Stomach smooth muscle (tissue), 2 donors: Measurements from ENCODE around the gene NFATC1.

Source experiments
- H3K27ac ChIP-seq: one replicate; pipeline ENCODE4 v1.7.0; 2013; ENCODE audit warnings: mild to moderate bottlenecking, low read length, inconsistent platforms
- H3K27me3 ChIP-seq, 2 donors: one replicate each; pipeline ENCODE4 v1.7.0; 2013; ENCODE audit warnings: low read length in 2 of 2; ENCODE audit not compliant: insufficient read depth in 2 of 2, control insufficient read depth in 1 of 2
- H3K36me3 ChIP-seq, 2 donors: one replicate each; pipeline ENCODE4 v1.7.0; 2013; ENCODE audit warnings: low read length in 2 of 2; ENCODE audit not compliant: control insufficient read depth in 2 of 2, insufficient read depth in 2 of 2
- H3K4me1 ChIP-seq: one replicate; pipeline ENCODE4 v1.7.0; 2013; ENCODE audit warnings: low read length; ENCODE audit not compliant: control insufficient read depth, insufficient read depth
- H3K4me3 ChIP-seq, 2 donors: one replicate each; pipeline ENCODE4 v1.7.0; 2013; ENCODE audit warnings: low read length in 2 of 2
- H3K9ac ChIP-seq, 2 donors: one replicate each; pipeline ENCODE4 v1.7.0; 2013; ENCODE audit warnings: low read length in 2 of 2, mild to moderate bottlenecking in 1 of 2
- H3K9me3 ChIP-seq, 2 donors: one replicate each; pipeline ENCODE4 v1.7.0; 2013; ENCODE audit warnings: low read length in 2 of 2; ENCODE audit not compliant: control insufficient read depth in 2 of 2
- donor health status: healthy.
- donor health status: Pancreatic carcinoma.

NFATC1 gene

DNA sequence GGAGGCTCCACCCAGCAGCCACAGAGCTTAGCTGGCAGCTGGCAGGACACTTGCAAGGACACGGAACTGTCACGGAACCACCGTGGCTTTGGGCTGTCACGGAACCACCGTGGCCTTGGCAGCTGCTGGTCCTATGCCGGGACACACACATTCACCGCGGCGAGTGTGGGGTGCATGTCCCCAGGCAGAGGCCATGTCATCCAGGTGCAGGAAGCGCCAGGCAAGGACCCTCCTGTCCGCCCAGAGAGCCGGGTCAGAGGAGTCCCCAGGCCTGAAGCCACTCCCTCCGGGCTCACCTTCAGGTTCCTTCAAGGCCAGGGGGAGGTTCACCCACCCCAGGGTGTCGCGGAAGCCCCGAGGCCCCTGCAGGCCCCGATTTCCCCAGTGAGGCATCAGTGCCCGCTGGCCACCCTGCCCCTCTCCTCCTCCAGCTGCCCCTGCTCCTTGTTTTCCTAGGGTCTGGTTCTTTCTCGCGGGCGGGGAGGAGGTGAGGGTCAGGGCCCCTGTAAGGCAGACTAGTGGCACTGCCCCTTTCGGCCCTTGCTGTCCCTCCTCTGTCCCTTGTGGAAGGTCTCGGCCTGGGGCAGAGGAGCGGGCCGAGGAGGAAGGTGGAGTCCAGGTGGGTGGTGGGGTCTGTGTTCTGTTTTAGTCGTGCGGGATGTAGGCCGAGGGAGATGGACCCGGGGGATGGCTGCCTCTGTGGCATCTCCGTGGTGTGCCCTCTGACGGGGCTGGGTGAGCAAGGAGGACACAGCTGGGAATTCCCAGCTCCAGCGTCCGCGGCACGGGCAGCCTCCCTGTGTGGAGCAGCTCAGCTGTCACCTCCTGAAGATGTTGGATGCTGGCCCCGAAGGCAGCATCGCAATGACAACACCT is 60.6 kb downstream of the NFATC1 start:
- H3K4me1 ChIP-seq = peaks cover 14% of the 10 kb centered on the region
- H3K9me3 ChIP-seq = no peaks in the 10 kb centered on the region
- no peak overlapping the region for H3K27ac ChIP-seq
- H3K27me3 ChIP-seq = no peaks in the 10 kb centered on the region
- H3K36me3 ChIP-seq = peaks cover 2 to 15% of the 10 kb centered on the region in 2 donors
- no peak overlapping the region for H3K9ac ChIP-seq
- no peak overlapping the region for H3K4me3 ChIP-seq

DNA sequence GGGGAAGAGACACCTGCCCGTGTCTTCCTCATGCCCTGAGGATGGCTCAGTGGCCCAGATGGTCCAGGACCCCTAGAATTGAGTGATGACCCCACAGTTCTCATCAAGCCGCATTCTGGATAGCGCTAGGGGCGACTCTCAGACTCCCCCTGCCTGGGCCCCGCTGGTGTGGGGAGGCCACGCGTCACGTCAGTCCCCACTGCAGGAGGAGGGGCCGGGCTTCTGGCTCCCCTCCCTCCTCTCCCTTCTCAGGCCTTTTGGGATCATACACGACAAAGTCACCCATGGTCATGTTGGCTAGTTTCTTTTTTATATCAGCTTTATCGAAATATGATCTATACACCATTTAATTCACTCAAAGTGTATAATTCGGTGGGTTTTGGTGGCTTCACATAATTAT is 61.5 kb downstream of the NFATC1 start:
- H3K4me1 ChIP-seq = peaks cover 14% of the 10 kb centered on the region
- no peak overlapping the region for H3K27ac ChIP-seq
- no peak overlapping the region for H3K9ac ChIP-seq
- H3K27me3 ChIP-seq = no peaks in the 10 kb centered on the region
- H3K36me3 ChIP-seq = peaks cover 8 to 15% of the 10 kb centered on the region in 2 donors
- no peak overlapping the region for H3K4me3 ChIP-seq
- H3K9me3 ChIP-seq = no peaks in the 10 kb centered on the region

DNA sequence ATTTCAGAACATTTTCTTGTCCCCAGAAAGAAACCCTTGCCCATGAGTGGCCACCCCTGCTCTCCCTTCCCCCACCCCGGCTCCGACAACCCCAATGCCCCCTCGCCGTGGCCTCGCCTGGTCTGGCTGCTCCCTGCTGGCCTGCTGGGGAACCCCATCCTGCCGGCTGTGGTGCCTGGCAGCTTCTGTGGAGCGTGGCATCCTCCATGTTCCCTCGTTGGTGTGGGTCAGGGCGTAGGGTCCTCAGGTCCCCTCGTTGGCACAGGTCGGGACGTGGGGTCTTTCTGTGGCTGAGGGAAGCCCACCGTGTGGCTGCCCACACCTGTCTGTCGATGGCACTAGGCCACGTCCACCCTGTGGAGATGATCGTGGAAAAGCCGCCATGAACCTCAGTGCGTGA is 61.9 kb downstream of the NFATC1 start:
- Histone ChIP-seq H3K27me3 (no peaks in the 10 kb centered on the region), H3K4me3 (no peak overlapping the region), H3K27ac (no peak overlapping the region), H3K9ac (no peak overlapping the region), H3K4me1 (peaks cover 14% of the 10 kb centered on the region), H3K36me3 (peaks cover 8 to 16% of the 10 kb centered on the region in 2 donors), H3K9me3 (no peaks in the 10 kb centered on the region)

DNA sequence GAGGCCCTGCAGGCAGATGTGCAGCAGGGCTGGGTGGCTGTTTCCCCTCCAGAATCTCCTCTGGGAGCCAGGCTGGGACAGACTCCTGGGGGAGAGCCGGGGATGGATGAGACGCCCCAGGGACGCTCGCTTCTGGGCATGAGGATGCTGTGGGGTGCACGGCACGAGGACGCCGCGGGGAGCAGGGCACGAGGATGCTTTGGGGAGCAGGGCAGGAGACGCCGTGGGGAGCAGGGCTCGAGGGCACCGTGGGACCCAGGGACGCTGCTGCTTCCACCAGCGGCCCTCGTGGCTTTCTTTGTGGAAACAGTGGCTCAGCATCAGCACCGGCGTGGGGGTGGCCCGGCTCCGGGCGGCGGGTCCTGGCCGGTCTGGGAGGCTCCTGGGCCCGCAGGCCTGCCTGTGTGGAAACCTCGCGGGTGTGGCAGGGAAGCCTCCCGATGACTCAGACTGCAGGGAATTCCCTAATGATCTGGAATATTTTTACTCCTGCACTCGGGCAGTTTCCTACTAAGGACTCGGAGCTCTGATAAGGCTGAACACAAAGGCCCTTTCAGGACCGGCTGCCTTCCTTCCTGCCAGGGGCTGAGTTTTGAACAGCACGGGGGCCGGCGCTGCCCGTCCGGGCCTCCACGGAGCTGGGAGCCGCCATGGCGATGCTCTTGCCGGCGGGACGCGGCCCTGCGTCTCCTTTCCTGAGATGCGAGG is 62.6 kb downstream of the NFATC1 start:
- peak overlapping the region in 1 of 2 donors; percentile 44 for H3K4me3 ChIP-seq
- H3K4me1 ChIP-seq = peaks cover 14% of the 10 kb centered on the region
- H3K27me3 ChIP-seq = no peaks in the 10 kb centered on the region
- no peak overlapping the region for H3K27ac ChIP-seq
- H3K9ac ChIP-seq = peak overlapping the region in 1 of 2 donors; percentile 33
- H3K36me3 ChIP-seq = peaks cover 8 to 14% of the 10 kb centered on the region in 2 donors
- no peaks in the 10 kb centered on the region for H3K9me3 ChIP-seq

DNA sequence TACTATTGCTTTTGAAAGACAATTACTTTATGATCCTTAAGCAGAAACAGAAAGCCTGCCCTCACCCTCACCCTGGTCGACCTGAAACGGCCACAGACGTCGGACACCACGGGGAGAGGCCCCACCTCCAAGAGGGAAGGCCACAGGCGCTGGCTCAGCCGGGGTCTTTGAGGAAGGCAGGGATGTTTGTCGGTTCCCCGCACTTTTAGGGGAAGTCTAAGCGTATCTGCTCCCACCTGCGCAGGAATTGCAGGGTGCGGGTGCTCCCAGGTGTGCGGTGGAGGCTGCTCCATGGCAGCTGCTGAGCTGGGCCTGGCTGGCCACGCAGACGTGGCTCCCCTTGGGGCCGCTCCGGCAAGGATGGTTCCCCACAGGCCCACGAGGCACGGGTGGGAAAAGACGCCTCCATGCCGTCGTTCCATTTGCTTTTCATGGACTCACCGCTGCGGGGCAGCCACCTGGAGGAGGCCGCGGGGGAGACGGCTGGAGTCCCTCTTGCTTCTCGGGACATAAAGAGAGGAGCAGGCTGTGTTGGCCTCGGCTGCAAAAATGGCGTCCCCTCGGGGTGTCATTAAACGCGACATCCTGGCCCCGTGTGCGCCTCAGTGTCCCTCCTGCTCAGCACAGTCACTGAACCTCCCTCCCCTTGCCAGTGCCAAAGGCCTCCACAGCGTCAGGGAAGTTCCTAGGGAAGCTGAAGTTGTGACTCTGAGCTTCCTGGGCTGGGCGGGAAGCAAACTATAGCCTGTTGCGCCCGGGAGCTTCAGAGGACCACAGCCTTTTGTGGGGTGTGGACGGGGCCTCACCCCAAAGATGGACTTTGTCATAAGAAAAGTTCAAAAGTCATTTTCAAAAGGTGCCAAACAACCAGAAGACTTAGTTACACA is 63.4 kb downstream of the NFATC1 start:
- Histone ChIP-seq H3K27me3 (no peaks in the 10 kb centered on the region), H3K9me3 (no peaks in the 10 kb centered on the region), H3K9ac (no peak overlapping the region), H3K36me3 (peaks cover 8 to 11% of the 10 kb centered on the region in 2 donors), H3K27ac (no peak overlapping the region), H3K4me1 (peaks cover 14% of the 10 kb centered on the region), H3K4me3 (peak overlapping the region in 1 of 2 donors; percentile 44)

DNA sequence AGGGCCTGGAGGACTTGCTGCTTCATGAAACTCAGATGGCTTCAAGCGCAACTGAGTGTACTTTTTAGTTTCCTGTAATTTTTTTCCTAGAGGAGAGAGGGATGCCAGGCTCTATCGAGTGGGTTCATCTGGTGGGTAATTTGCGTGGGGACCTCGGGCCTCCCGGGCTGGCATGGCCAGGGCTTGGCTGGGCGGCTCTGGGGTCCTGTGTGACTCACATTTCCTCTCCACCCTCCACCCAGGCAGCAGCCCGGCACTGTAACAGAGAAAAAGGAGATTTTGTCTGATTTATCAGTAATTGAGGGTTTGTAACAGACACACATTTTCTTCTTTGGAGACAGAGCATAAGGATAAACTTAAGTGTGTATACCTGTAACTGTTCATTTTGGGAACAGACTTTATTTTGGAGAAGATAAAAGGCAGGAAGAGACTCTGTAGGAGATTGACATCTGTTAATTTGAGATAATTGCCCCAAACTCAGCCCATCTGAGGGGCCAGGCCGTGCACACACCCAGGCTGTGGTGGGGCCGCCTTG is 64.3 kb downstream of the NFATC1 start:
- Histone ChIP-seq H3K9me3 (no peaks in the 10 kb centered on the region), H3K36me3 (peaks cover 8 to 11% of the 10 kb centered on the region in 2 donors), H3K4me3 (no peak overlapping the region), H3K4me1 (peaks cover 14% of the 10 kb centered on the region), H3K27ac (no peak overlapping the region), H3K27me3 (no peaks in the 10 kb centered on the region), H3K9ac (no peak overlapping the region)

DNA sequence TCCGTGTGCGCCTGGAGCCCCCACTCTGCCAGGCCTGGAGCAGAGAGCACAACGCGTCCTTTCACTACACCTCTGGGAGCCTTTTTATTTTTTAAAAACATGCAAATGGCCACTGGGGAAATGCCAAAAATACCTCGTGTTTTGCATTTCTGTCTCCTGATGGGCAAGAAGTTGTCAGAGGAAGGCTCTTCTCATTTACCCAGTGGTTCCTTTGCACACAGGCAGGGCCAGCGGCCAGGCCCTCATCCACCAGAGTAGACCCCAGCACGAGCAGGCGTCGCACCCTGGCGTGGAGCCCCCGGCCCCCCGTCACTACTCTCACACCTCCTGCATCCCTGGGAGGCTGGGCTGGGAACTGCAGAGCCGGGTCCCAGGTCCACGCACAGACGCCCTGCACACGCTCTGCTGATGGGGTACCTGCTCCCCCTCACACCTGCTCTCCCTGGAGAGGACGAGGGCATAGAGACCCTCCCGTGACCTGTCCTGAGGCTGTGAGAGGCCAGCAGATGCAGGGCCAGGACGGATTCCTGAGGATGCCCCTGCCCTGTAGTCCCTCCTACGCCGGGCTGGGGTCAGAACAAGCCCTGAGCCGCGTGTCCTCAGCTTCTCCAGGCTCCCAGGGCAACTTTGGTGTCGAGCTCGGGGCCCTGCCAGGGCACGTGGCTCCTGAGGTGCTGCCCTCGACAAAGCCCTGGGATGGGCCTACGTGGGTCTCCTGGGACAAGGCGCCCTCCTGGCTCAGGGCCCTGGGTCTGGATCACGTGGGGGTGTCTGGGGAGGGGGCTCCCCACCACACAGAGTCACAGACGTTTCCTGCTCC is 65.0 kb downstream of the NFATC1 start:
- Histone ChIP-seq H3K27ac (no peak overlapping the region), H3K36me3 (peaks cover 8 to 11% of the 10 kb centered on the region in 2 donors)

DNA sequence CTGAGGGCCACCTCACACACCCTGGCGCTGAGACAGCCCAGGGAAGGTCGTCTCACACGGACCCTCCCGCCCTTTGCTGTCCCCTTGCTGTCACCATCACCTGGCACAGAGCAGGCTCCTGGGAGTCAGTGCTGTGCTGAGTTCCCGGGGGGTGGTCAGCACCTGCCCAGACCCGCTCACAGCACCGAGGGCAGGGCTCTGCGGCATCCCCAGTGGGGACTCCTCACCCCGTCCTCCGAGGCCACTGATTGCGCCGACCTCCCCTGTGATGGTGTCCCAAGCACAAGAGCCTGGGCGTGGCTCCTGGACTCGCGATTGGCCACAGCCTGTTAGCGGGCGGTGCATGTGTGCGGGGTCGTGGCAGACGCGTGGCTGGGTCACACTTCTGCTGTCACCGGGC is 65.9 kb downstream of the NFATC1 start:
- no peak overlapping the region for H3K4me3 ChIP-seq
- peaks cover 8 to 9% of the 10 kb centered on the region in 2 donors for H3K36me3 ChIP-seq
- no peaks in the 10 kb centered on the region for H3K27me3 ChIP-seq
- H3K9me3 ChIP-seq = no peaks in the 10 kb centered on the region
- no peak overlapping the region for H3K9ac ChIP-seq
- no peak overlapping the region for H3K27ac ChIP-seq
- peaks cover 17% of the 10 kb centered on the region for H3K4me1 ChIP-seq

More for the DNA sequence above, 65.0 kb downstream of the NFATC1 start:
- Histone ChIP-seq H3K4me1 (peaks cover 17% of the 10 kb centered on the region), H3K27me3 (no peaks in the 10 kb centered on the region), H3K9me3 (no peaks in the 10 kb centered on the region), H3K4me3 (no peak overlapping the region), H3K9ac (no peak overlapping the region)

DNA sequence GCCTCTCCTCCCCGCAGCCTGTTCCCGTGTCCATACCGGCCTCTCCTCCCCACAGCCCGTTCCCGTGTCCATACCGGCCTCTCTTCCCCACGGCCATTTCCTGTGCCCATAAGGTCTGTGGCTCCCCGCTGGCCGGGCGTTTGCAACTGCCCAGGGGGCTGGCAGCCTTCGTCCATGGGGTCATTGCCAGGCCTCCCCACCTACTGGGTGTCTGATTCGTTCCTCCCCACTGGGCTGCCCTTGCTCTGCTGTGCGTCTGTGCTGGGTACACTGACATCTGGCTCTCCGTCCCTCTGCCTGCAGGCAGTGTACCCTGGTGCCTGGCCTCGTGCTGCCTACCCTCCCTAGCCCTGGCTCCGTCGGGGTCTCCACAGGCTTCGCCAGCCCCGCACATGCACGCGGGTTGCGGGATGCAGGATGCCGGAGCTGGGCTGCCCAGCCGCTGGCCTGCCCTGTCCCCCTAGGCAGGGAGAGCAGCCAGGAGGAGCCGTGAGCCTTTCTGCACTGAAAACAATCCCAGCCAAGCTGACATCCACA is 67.8 kb downstream of the NFATC1 start:
- H3K4me3 ChIP-seq = no peak overlapping the region
- no peak overlapping the region for H3K9ac ChIP-seq
- peaks cover 10% of the 10 kb centered on the region for H3K4me1 ChIP-seq
- no peaks in the 10 kb centered on the region for H3K9me3 ChIP-seq
- no peak overlapping the region for H3K27ac ChIP-seq
- H3K36me3 ChIP-seq = peaks cover 12 to 14% of the 10 kb centered on the region in 2 donors
- no peaks in the 10 kb centered on the region for H3K27me3 ChIP-seq
